Measurements from ENCODE around the gene SH3RF3. TPM values are rescaled to one million over a fixed set of nuclear protein-coding genes. Genes with fewer than 3 reads are reported as not detected.

SH3RF3 gene
- total RNA-seq, 1 experiment from 2014 or later, result not detected

DNA sequence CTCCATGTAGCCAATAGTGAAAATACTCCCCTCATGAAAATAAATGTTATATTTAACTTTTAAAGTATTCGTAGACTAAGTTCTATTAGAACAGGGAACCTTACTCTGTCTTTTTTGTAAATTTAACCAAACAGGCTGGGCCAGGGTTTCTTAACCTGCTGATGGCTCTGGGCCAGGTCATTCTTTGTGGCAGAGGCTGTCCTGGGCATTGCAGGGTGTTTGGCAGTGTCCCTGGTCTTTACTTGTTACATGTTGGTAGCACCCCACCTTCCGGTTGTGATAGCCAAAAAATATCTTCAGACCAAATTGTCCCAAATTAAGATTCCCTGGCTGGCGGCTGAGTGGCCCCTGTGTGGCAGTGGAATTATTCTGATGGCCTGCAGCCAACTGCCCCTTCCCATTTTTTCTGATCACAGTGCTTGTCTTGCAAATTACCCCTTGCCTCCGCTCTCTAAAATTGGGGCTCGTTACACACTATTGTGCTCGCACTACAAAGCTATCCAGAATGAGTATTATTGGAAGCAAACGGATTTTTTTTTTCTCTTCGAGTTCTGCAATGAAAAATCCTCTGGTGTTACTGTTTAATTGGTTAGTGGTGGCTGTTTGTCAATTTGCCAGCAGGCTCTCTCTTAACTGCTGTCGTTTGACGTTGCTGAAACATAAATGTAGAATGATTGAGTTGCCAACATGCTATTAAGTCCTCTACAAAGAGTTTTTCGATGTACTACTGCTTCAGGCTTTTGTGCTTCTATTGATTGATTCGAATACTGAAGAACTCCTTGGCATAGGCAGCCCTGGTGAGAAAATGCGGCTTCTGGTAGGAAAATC is 216.9 kb downstream of the SH3RF3 start:
- BruUV-seq (replicated peaks), result no TSS peak
- no peak overlapping the region for H3K9ac ChIP-seq (ENCODE audit: low read length)
- CTCF ChIA-PET, result no interaction called here

More for the DNA sequence above, 216.9 kb downstream of the SH3RF3 start:
- H4K20me1 ChIP-seq (ENCODE audit: insufficient read depth), result no peaks in the 10 kb centered on the region
- H3K4me2 ChIP-seq (ENCODE audit: low read length), result no peak overlapping the region
- H3K4me1 ChIP-seq (ENCODE audit: control insufficient read depth in 1 of 2, insufficient read depth in 2 of 2, low read length in 2 of 2), result no peaks in the 10 kb centered on the region
- H3K4me3 ChIP-seq (replicated peaks in 1 of 2; ENCODE audit: low read depth in 1 of 2, low read length in 2 of 2), result no peak overlapping the region
- ChIA-PET RAD21 (ENCODE audit: low non-redundant PET in 1 of 2, low total read pairs in 2 of 2, uncharacterized antibody in 2 of 2, unreplicated experiment in 2 of 2) (no interaction called here), POLR2A (no interaction called here)
- no peaks in the 10 kb centered on the region for H3K79me2 ChIP-seq (ENCODE audit: insufficient read depth, low read length)
- H3K36me3 ChIP-seq (ENCODE audit: control insufficient read depth in 1 of 2, insufficient read depth in 2 of 2, low read length in 2 of 2), result no peaks in the 10 kb centered on the region
- no peak overlapping the region for H3K27ac ChIP-seq (ENCODE audit: low read depth, low read length)
- intact Hi-C loops (cut with micrococcal nuclease), result no loop called here
- no peak for ATAC-seq
- H3K9me3 ChIP-seq (ENCODE audit: control insufficient read depth in 1 of 2, insufficient read depth in 1 of 2, low read depth in 1 of 2, low read length in 2 of 2), result no peaks in the 10 kb centered on the region
- TF ChIP-seq ATF3 (IDR thresholded peaks at IDR 0.05), result no peak
- TF ChIP-seq, protein P1, sequence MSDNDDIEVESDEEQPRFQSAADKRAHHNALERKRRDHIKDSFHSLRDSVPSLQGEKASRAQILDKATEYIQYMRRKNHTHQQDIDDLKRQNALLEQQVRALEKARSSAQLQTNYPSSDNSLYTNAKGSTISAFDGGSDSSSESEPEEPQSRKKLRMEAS (IDR thresholded peaks at IDR 0.05), result no peak
- TF ChIP-seq EGR1 (IDR thresholded peaks at IDR 0.05; ENCODE audit: low read depth), result no peak
- TF ChIP-seq CBX3 (IDR thresholded peaks at IDR 0.05; ENCODE audit: low read depth), result no peak
- no peak for TF ChIP-seq POLR2A (IDR thresholded peaks at IDR 0.05; ENCODE audit: borderline replicate concordance, extremely low read depth, insufficient read depth, insufficient read length)
- TF ChIP-seq ZFX (IDR thresholded peaks at IDR 0.05), result no peak
- TF ChIP-seq ZNF274 (IDR thresholded peaks at IDR 0.05; ENCODE audit: low read depth, low read length), result no peak
- no peak for TF ChIP-seq YY1 (IDR thresholded peaks at IDR 0.05; ENCODE audit: extremely low read depth, insufficient replicate concordance, low read depth, low read length)
- TF ChIP-seq ELF1 (IDR thresholded peaks at IDR 0.05; ENCODE audit: borderline replicate concordance, low read depth), result no peak
- TF ChIP-seq CEBPB (IDR thresholded peaks at IDR 0.05; ENCODE audit: low read depth), result no peak
- TF ChIP-seq POLR2AphosphoS5 (IDR thresholded peaks at IDR 0.05; ENCODE audit: low read depth, low read length), result no peak
- no peak for TF ChIP-seq EZH2 (IDR thresholded peaks at IDR 0.05)
- no peak for TF ChIP-seq RAD21 (IDR thresholded peaks at IDR 0.05; ENCODE audit: low read depth)
- no peak for TF ChIP-seq JUND (IDR thresholded peaks at IDR 0.05)
- no peak overlapping the region for H2AFZ ChIP-seq (ENCODE audit: low read depth, low read length, poor library complexity, severe bottlenecking)
- DNase-seq (ENCODE audit: low read depth, low spot score), result no peak
- H3K27me3 ChIP-seq (ENCODE audit: insufficient read depth, low read length), result peaks cover 6% of the 10 kb centered on the region; the same call in 1 of the 2 replicates
- no peaks in the 10 kb centered on the region for H3K9me2 ChIP-seq (ENCODE audit: insufficient read depth)

Data from HCT116 (cell line).